Measurements from ENCODE around the gene PPP1R14C. TPM values are rescaled to one million over a fixed set of nuclear protein-coding genes. Genes with fewer than 3 reads are reported as not detected.

PPP1R14C gene
- total RNA-seq, 1 donor from 2014 or later, result 0.11 TPM

- Mint-ChIP-seq H3K27ac (no peak overlapping the region), H3K9me3 (no peaks in the 10 kb centered on the region), H3K4me3 (no peak overlapping the region), H3K27me3 (peaks cover 5% of the 10 kb centered on the region), H3K36me3 (ENCODE audit: low read depth) (no peaks in the 10 kb centered on the region), H3K4me1 (no peaks in the 10 kb centered on the region)
- POLR2A ChIA-PET, result no interaction called here
- intact Hi-C loops (cut with micrococcal nuclease), result no loop called here
- no peak for DNase-seq
- CTCF ChIA-PET, result no interaction called here
- no peak for TF ChIP-seq CTCF (IDR thresholded peaks at IDR 0.05)
- no peak for ATAC-seq (ENCODE audit: low read depth)
Observed at GRCh38 chr6:150220634-150221551, 78.0 kb downstream of the PPP1R14C start.

GRCh38 chr6:150224820-150225219 is 82.0 kb downstream of the PPP1R14C start:
- Mint-ChIP-seq H3K36me3 (ENCODE audit: low read depth) (no peaks in the 10 kb centered on the region), H3K27ac (no peak overlapping the region), H3K27me3 (peaks cover 13% of the 10 kb centered on the region), H3K4me1 (no peaks in the 10 kb centered on the region), H3K4me3 (no peak overlapping the region), H3K9me3 (no peaks in the 10 kb centered on the region)
- ChIA-PET POLR2A (no interaction called here), CTCF (no interaction called here)
- intact Hi-C loops (cut with micrococcal nuclease), result no loop called here
- DNase-seq (no peak), ATAC-seq (ENCODE audit: low read depth) (no peak)
- TF ChIP-seq CTCF (IDR thresholded peaks at IDR 0.05), result no peak

GRCh38 chr6:150227281-150227680 is 84.4 kb downstream of the PPP1R14C start:
- ChIA-PET CTCF (no interaction called here), POLR2A (no interaction called here)
- H3K9me3 Mint-ChIP-seq, result no peaks in the 10 kb centered on the region
- no peak overlapping the region for H3K27ac Mint-ChIP-seq
- no peaks in the 10 kb centered on the region for H3K36me3 Mint-ChIP-seq (ENCODE audit: low read depth)
- H3K4me3 Mint-ChIP-seq, result no peak overlapping the region
- ATAC-seq (ENCODE audit: low read depth) (no peak), DNase-seq (no peak)
- intact Hi-C loops (cut with micrococcal nuclease), result no loop called here
- H3K4me1 Mint-ChIP-seq, result no peaks in the 10 kb centered on the region
- no peak for TF ChIP-seq CTCF (IDR thresholded peaks at IDR 0.05)
- peaks cover 18% of the 10 kb centered on the region for H3K27me3 Mint-ChIP-seq

- Mint-ChIP-seq H3K9me3 (peaks cover 5% of the 10 kb centered on the region), H3K4me1 (peaks cover 2% of the 10 kb centered on the region), H3K27ac (no peak overlapping the region), H3K36me3 (ENCODE audit: low read depth) (no peaks in the 10 kb centered on the region), H3K4me3 (no peak overlapping the region), H3K27me3 (peaks cover 21% of the 10 kb centered on the region)
- ChIA-PET CTCF (no interaction called here), POLR2A (no interaction called here)
- DNase-seq (no peak), ATAC-seq (ENCODE audit: low read depth) (no peak)
- intact Hi-C loops (cut with micrococcal nuclease), result no loop called here
- no peak for TF ChIP-seq CTCF (IDR thresholded peaks at IDR 0.05)
Observed at GRCh38 chr6:150228072-150228733, 85.4 kb downstream of the PPP1R14C start.

- ATAC-seq (ENCODE audit: low read depth), result no peak
- Mint-ChIP-seq H3K4me1 (peaks cover 2% of the 10 kb centered on the region), H3K4me3 (no peak overlapping the region), H3K27me3 (peaks cover 21% of the 10 kb centered on the region), H3K36me3 (ENCODE audit: low read depth) (no peaks in the 10 kb centered on the region), H3K9me3 (peaks cover 5% of the 10 kb centered on the region), H3K27ac (no peak overlapping the region)
- intact Hi-C loops (cut with micrococcal nuclease), result no loop called here
- no peak for TF ChIP-seq CTCF (IDR thresholded peaks at IDR 0.05)
- no peak for DNase-seq
- CTCF ChIA-PET, result no interaction called here
- POLR2A ChIA-PET, result no interaction called here
Observed at GRCh38 chr6:150229436-150230163, 86.8 kb downstream of the PPP1R14C start.

Measured in activated B cell treated with CpG ODN at 0.5 μM for 24 hours (primary cell).